C4-2B (cell line): ENCODE measurements around the gene SCART1.

Experiments
- H3K27ac ChIP-seq: fragments of 450-650 bp; 2 replicates; pipeline ENCODE4 v1.5.1; 2017
- ZFX ChIP-seq: fragments of 450-650 bp; IDR thresholded peaks from 2 replicates; pipeline ENCODE4 v1.6.1; 2017
- TF ChIP-seq, protein P1 (sequence below): fragments of 450-650 bp; conservative IDR thresholded peaks from 2 replicates; pipeline ENCODE4 v1.5.1; 2017; ENCODE audit warnings: mild to moderate bottlenecking

The SCART1 gene

DNA sequence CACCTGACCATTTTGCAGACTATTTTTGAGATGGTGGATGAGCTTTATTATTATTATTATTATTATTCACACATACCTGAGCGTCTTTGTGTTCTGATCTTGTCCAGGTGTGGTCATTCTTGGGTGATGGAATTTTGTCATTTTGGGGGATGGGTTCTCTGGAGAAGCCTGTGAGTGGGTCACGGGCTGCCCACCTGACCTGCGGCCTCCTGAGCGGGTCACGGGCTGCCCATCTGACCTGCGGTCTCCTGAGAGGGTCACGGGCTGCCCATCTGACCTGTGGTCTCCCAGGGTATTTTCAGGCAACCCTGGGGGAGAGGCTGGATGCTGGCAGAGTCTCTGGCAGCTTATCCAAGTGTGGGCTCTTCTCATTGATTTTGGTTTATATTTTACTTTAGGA lies 7.3 kb downstream of the SCART1 start:
- TF ChIP-seq ZFX, result no peak
- TF ChIP-seq, protein P1, sequence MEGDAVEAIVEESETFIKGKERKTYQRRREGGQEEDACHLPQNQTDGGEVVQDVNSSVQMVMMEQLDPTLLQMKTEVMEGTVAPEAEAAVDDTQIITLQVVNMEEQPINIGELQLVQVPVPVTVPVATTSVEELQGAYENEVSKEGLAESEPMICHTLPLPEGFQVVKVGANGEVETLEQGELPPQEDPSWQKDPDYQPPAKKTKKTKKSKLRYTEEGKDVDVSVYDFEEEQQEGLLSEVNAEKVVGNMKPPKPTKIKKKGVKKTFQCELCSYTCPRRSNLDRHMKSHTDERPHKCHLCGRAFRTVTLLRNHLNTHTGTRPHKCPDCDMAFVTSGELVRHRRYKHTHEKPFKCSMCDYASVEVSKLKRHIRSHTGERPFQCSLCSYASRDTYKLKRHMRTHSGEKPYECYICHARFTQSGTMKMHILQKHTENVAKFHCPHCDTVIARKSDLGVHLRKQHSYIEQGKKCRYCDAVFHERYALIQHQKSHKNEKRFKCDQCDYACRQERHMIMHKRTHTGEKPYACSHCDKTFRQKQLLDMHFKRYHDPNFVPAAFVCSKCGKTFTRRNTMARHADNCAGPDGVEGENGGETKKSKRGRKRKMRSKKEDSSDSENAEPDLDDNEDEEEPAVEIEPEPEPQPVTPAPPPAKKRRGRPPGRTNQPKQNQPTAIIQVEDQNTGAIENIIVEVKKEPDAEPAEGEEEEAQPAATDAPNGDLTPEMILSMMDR, result no peak
- H3K27ac ChIP-seq, result no peak overlapping the region

DNA sequence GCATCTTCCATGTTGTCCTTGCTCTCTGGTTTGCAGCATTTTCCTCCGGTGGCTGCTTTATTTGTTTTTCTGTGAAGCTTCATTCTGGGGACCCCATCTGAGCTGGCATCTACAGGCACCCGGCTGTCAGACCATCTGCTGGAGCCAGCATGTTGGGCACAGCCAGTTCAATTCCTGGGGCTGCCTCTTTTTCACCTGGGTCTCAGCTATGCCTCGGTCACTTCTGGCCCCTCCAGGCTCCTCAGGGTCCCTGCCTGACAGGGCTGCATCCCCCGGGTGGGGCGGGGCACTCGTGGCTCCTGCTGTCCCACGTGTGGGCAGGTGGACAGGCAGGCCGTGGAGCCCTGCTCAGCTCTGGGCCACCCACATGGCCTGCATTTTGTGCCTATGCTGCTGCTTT lies 8.1 kb downstream of the SCART1 start:
- TF ChIP-seq ZFX, result no peak
- TF ChIP-seq, protein P1, result no peak
- no peak overlapping the region for H3K27ac ChIP-seq

DNA sequence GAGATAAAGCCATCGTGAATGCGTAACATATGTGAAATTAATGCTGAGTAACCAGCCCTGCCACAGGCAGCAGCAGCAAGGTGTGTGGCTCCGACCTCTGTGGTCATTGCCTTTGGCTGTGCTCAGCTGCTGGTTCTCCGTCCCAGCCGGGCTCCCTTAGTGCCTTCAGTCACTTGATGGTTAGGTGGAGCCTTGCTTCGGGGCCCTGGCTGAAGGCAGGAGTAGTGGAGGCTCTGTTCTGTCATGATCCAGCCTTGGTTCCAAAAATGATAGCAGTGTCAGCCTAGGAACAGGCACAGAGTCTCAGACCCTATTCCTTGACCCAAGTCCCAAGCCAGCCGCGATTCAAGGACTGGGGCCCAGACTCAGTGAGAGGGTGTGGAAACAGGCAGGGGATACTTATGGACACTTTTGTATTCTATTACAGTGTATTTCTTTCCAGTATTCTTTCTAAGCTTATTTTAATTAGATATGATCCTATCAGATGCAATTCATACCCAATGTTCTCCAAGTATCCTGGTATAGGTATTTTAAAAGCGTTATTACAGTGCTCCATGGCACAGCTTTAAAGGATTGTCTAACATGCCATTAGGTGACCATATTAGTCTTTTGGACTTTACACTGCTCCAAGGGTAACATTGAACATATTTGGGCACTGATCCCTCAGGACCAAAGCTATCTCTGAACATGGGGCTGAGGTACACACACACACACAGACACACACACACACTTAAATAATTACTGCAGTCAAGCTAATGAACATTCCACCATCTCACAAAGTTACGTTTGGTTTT lies 9.0 kb downstream of the SCART1 start:
- TF ChIP-seq, protein P1, result no peak
- no peak for TF ChIP-seq ZFX

DNA sequence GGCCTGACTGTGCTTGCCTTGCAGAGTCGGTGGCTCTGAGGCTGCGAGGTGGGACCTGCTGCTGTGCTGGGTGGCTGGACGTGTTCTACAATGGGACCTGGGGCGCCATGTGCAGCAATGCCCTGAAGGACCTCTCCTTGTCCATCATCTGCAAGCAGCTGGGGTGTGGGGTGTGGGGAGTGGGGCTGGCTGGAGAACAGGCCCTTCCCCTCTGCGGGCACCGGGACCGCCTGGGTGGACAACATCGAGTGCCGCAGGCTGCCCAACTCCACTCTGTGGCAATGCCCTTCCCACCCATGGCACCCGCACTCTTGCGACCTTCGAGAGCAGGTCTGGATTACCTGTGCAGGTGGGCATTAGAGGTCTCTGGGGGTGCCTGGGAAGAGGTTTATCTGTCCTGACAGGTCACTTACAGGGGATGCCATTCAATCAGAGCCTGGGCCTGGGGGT lies 10.9 kb downstream of the SCART1 start:
- TF ChIP-seq, protein P1, result no peak
- no peak for TF ChIP-seq ZFX
- H3K27ac ChIP-seq, result no peak overlapping the region

More for the DNA sequence above, 9.0 kb downstream of the SCART1 start:
- H3K27ac ChIP-seq, result no peak overlapping the region

DNA sequence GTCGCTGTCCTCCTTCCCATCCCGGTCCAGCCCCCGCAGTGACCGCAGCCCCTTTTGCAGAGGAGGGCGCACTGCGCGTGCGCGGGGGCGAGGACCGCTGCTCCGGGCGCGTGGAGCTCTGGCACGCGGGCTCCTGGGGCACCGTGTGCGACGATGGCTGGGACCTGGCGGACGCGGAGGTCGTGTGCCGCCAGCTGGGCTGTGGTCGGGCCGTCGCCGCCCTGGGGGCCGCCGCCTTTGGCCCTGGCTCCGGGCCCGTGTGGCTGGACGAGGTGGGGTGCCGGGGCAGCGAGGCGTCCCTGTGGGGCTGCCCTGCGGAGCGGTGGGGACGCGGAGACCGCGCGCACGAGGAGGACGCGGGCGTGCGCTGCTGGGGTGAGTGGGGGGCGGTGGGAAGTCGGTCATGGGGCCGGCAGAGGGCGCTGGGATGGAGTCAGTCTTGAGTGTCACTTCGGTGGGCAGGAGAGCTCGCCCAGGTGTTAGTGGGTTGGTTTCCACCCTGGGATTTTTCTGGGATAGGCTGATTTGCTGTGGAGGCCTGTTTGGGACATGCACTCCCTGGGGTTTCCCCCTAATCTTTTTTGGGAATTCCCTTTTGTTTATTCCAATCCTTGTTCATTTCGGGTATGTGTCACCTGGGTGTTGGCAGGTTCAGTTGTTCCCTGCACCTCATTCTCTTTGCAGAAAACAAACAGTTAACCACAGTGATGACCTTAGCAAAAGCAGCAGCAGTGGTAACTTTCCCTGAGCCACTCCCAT lies 11.6 kb downstream of the SCART1 start:
- TF ChIP-seq ZFX, result no peak
- TF ChIP-seq, protein P1, result no peak

DNA sequence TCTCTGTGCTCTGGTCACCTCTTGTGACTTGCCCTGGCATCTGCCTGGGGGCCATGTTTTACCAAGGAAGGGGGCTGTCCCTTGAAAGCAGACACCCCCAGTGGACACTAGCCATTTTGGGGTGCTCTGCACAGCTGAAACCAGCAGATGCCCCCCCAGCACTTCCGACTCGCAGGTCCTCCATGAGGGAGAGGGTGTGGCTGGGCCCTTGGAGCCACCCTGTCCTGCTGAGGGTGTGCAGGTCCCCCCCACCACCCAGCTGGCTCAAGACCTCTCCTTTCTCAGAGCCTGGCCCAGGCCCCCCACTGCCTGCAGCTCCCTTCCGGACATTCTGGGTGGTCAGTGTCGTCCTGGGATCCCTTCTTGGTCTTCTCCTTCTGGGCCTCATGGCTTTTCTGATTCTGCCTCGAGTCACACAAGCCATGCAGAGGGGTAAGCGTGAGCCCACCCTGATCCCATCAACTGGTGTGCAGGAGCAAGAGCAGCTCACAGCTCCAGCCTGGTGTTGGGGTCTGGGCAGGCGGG lies 12.3 kb downstream of the SCART1 start:
- H3K27ac ChIP-seq, result no peak overlapping the region
- TF ChIP-seq, protein P1, result no peak
- no peak for TF ChIP-seq ZFX

More for the DNA sequence above, 11.6 kb downstream of the SCART1 start:
- no peak overlapping the region for H3K27ac ChIP-seq
